Spleen (tissue), 13 donors: ENCODE measurements around the gene TMTC2. TPM values are rescaled to one million over a fixed set of nuclear protein-coding genes. Genes with fewer than 3 reads are reported as not detected.

Experiments used
- DNase-seq: peaks from one replicate; pipeline ENCODE4 v3.0.0-alpha.2; 2020
- H3K27ac ChIP-seq, 8 donors: fragments of 200-600 bp; sonication (generic) in 7 of 8; 1 replicate in 4 of 8; 2 replicates in 4 of 8; pipeline versions ENCODE4 v1.5.0 to v1.8.0; 2016 to 2021; ENCODE audit warnings: inconsistent platforms in 4 of 8, mild to moderate bottlenecking in 4 of 8, moderate library complexity in 1 of 8
- H3K27me3 ChIP-seq, 7 donors: fragments of 200-600 bp; sonication (generic) in 6 of 7; replicated peaks in 1 of 7; 1 replicate in 4 of 7; 2 replicates in 3 of 7; pipeline versions ENCODE4 v1.5.0 to v1.8.0; 2016 to 2021; ENCODE audit warnings: inconsistent platforms in 3 of 7, mild to moderate bottlenecking in 1 of 7
- H3K36me3 ChIP-seq, 6 donors: fragments of 200-600 bp; sonication (generic) in 5 of 6; 1 replicate in 4 of 6; 2 replicates in 2 of 6; pipeline versions ENCODE4 v1.5.0 to v1.8.0; 2016 to 2021; ENCODE audit warnings: inconsistent platforms in 2 of 6
- H3K4me1 ChIP-seq, 6 donors: fragments of 200-600 bp; sonication (generic) in 5 of 6; 1 replicate in 3 of 6; 2 replicates in 3 of 6; pipeline versions ENCODE4 v1.5.0 to v1.8.0; 2016 to 2021; ENCODE audit warnings: inconsistent platforms in 3 of 6
- H3K4me3 ChIP-seq, 8 donors: fragments of 200-600 bp; sonication (generic) in 7 of 8; 1 replicate in 4 of 8; 2 replicates in 4 of 8; pipeline versions ENCODE4 v1.5.0 to v1.8.0; 2016 to 2021; ENCODE audit warnings: inconsistent platforms in 4 of 8, mild to moderate bottlenecking in 4 of 8, moderate library complexity in 2 of 8
- H3K9me3 ChIP-seq, 8 donors: fragments of 200-600 bp; sonication (generic) in 7 of 8; 1 replicate in 4 of 8; 2 replicates in 4 of 8; pipeline versions ENCODE4 v1.5.0 to v1.8.0; 2016 to 2021; ENCODE audit warnings: inconsistent platforms in 4 of 8
- CTCF ChIP-seq, 11 experiments: fragments of 200-600 bp in 7 of 11; fragments of 450-650 bp in 4 of 11; sonication (generic) in 4 of 11; IDR thresholded peaks in 8 of 11; conservative IDR thresholded peaks in 3 of 11; 1 replicate in 7 of 11; 2 replicates in 4 of 11; pipeline versions ENCODE4 v1.4.0 to v1.8.0; 2016 to 2021; ENCODE audit warnings: antibody characterized with exemption in 11 of 11, inconsistent platforms in 4 of 11, mild to moderate bottlenecking in 1 of 11
- POLR2A ChIP-seq, 3 donors: fragments of 450-650 bp; IDR thresholded peaks; one replicate each; pipeline ENCODE4 v1.5.1; 2017; ENCODE audit warnings: antibody characterized with exemption in 3 of 3, mild to moderate bottlenecking in 1 of 3
- POLR2AphosphoS5 ChIP-seq, 3 donors: sonication (generic); formaldehyde crosslinking; IDR thresholded peaks; one replicate each; pipeline ENCODE4 v1.5.1; 2017; ENCODE audit warnings: antibody characterized with exemption in 3 of 3
- WGBS, 5 donors: extraction: QIAGEN DNeasy Blood & Tissue Kit in 3 of 5; methylation state at CpG; one replicate each; pipeline versions ENCODE4 v1.1.5 to v1.1.7; 2013 to 2018; 5-methylcytosine and 5-hydroxymethylcytosine counted together
- intact Hi-C: fragments of 100-400 bp; cut with DNase I; formaldehyde crosslinking; loops from one replicate; pipeline ENCODE4 v1.15.0; 2023; ENCODE audit warnings: low total_unique reads
- long read RNA-seq, 2 donors: transcript quantifications; one replicate each; lab custom pipeline, GENCODE V29; 2026
- polyA plus RNA-seq, 3 donors: library from polyadenylated mRNA; stranded (reverse); fragments of 200-250 nt; gene quantifications; one replicate each; pipeline ENCODE4 v1.2.1, GENCODE V29; 2013
- total RNA-seq, 7 donors: library from RNA; depleted of rRNA in 3 of 7; stranded (reverse); fragments of >200 nt in 3 of 7; fragmentation: NEBNext Ultra II Directional in 4 of 7; extraction: Animal tissue kit (Norgen Biotek cat#: 25700) in 4 of 7; gene quantifications; one replicate each; pipeline versions ENCODE4 v1.1.0 to v1.2.1, GENCODE V29; 2016 to 2021
- donor health status: healthy with polysubstance abuse.
- donor health status: DM: no; HTN: no; CAD: no; lungs with moderate emphysema.
- donor health status: DM: no; HTN: no; CAD: no.
- donor health status: Bipolar disorder and iron deficiency.
- donor health status: healthy.
- donor health status: DM: no; HTN: no; CAD: no.
- donor health status: DM: yes; HTN: yes; CAD: no.

TMTC2 gene
- total RNA-seq, result 1 to 10 TPM; 2.7 to 8.5 (median 6.3) TPM
- 1 to 10 TPM in 2 of 3 donors, under 1 TPM in 1; 0.74 to 1.5 (median 1.4) TPM for polyA plus RNA-seq
- long read RNA-seq, donor 1, result 0 reads
- long read RNA-seq, donor 2, result 0 reads

- Histone ChIP-seq H3K9me3 (no peaks in the 10 kb centered on the region), H3K4me1 (peaks cover 0 to 33% (median 12%) of the 10 kb centered on the region in 6 donors), H3K27ac (peak within 1 kb of the TSS; percentile 75 to 95 (median 93)), H3K27me3 (no peaks in the 10 kb centered on the region), H3K4me3 (peak within 1 kb of the TSS; percentile 75 to 98 (median 92)), H3K36me3 (no peaks in the 10 kb centered on the region)
- intact Hi-C loops, result loop anchor here (10.0 kb wide), 1 partner anchor 332 kb away; the partner anchor contains the start of genes CCDC59 and METTL25
- peak; percentile 97 for DNase-seq
- TF ChIP-seq CTCF (IDR thresholded peaks at IDR 0.05 in 8 of 11, conservative IDR thresholded peaks at IDR 0.05 in 3 of 11), result peak in 1 of 11 experiments; percentile 17
- peak; percentile 78 to 86 (median 86) for TF ChIP-seq POLR2AphosphoS5 (IDR thresholded peaks at IDR 0.05)
- peak in 1 of 3 donors; percentile 7 for TF ChIP-seq POLR2A (IDR thresholded peaks at IDR 0.05)
- 0 to 1% (median 0%) methylated on average over 38 to 39 of the region's 39 CpGs for WGBS, 5 donors
Observed at GRCh38 chr12:82686168-82687020, at the start of gene TMTC2. TSS of gene TMTC2 (plus strand) at chr12:82686906.

GRCh38 chr12:82638324-82638723 is 48.4 kb upstream of the TMTC2 start:
- H3K36me3 ChIP-seq, result no peaks in the 10 kb centered on the region
- H3K27me3 ChIP-seq, result peaks cover 0 to 6% (median 0%) of the 10 kb centered on the region in 7 donors
- intact Hi-C loops, result no loop called here
- H3K9me3 ChIP-seq, result peaks cover 0 to 19% (median 5%) of the 10 kb centered on the region in 8 donors
- H3K4me1 ChIP-seq, result no peaks in the 10 kb centered on the region
- WGBS, 5 donors, result 88 to 94% (median 94%) methylated on average over 1 of the region's 1 CpG
- no peak overlapping the region for H3K4me3 ChIP-seq
- H3K27ac ChIP-seq, result no peak overlapping the region
- no peak for TF ChIP-seq POLR2AphosphoS5 (IDR thresholded peaks at IDR 0.05)
- no peak for TF ChIP-seq CTCF (IDR thresholded peaks at IDR 0.05 in 8 of 11, conservative IDR thresholded peaks at IDR 0.05 in 3 of 11)
- TF ChIP-seq POLR2A (IDR thresholded peaks at IDR 0.05), result no peak
- no peak for DNase-seq

- Histone ChIP-seq H3K27ac (no peak overlapping the region), H3K9me3 (no peaks in the 10 kb centered on the region), H3K4me1 (no peaks in the 10 kb centered on the region), H3K27me3 (no peaks in the 10 kb centered on the region), H3K36me3 (no peaks in the 10 kb centered on the region), H3K4me3 (no peak overlapping the region)
- DNase-seq, result no peak
- intact Hi-C loops, result no loop called here
- TF ChIP-seq CTCF (IDR thresholded peaks at IDR 0.05 in 8 of 11, conservative IDR thresholded peaks at IDR 0.05 in 3 of 11), result no peak
- TF ChIP-seq POLR2AphosphoS5 (IDR thresholded peaks at IDR 0.05), result no peak
- TF ChIP-seq POLR2A (IDR thresholded peaks at IDR 0.05), result no peak
- WGBS, 5 donors, result 74 to 88% (median 80%) methylated on average over 2 of the region's 2 CpGs
Observed at GRCh38 chr12:82644896-82645295, 41.8 kb upstream of the TMTC2 start.

- H3K4me3 ChIP-seq, result no peak overlapping the region
- H3K27ac ChIP-seq, result no peak overlapping the region
- intact Hi-C loops, result no loop called here
- TF ChIP-seq POLR2A (IDR thresholded peaks at IDR 0.05), result no peak
- TF ChIP-seq POLR2AphosphoS5 (IDR thresholded peaks at IDR 0.05), result no peak
- no peak for TF ChIP-seq CTCF (IDR thresholded peaks at IDR 0.05 in 8 of 11, conservative IDR thresholded peaks at IDR 0.05 in 3 of 11)
- no peaks in the 10 kb centered on the region for H3K27me3 ChIP-seq
- H3K4me1 ChIP-seq, result no peaks in the 10 kb centered on the region
- H3K36me3 ChIP-seq, result no peaks in the 10 kb centered on the region
- no peak for DNase-seq
- H3K9me3 ChIP-seq, result no peaks in the 10 kb centered on the region
Observed at GRCh38 chr12:82645414-82645813, 41.3 kb upstream of the TMTC2 start.
